GM18868 (cell line): ENCODE results near the gene ZNF423.

ENCODE experiments used
- ATAC-seq: cut with Tn5 transposase; IDR thresholded peaks from one replicate; pipeline ENCODE4 v1.9.1; 2021; ENCODE audit warnings: mild to moderate bottlenecking, moderate library complexity; ENCODE audit not compliant: unreplicated experiment

The ZNF423 gene

GRCh38 chr16:49488336-49488735, 367.6 kb downstream of the ZNF423 start:
- ATAC-seq: no peak

GRCh38 chr16:49487746-49488145, 368.2 kb downstream of the ZNF423 start:
- no peak for ATAC-seq

DNA sequence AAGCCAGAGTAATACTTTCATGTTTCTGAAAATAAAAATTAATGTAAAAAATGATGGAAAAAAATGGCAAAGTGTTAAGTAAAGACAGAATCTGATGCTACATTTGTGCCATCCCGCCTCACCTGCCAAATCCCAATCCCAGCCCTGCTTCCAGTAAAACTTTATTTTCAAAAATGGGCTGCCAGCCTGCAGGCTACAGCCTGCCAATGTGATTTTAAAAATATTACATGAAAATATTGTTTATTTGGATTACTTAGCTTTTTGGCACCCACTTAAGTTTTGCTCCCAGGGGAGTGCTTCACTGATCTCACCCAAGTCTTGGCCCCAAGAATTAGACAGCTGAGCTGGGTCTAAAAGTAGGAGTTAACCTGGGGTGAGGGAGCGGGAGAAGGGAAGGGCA, 369.5 kb downstream of the ZNF423 start:
- ATAC-seq: no peak

DNA sequence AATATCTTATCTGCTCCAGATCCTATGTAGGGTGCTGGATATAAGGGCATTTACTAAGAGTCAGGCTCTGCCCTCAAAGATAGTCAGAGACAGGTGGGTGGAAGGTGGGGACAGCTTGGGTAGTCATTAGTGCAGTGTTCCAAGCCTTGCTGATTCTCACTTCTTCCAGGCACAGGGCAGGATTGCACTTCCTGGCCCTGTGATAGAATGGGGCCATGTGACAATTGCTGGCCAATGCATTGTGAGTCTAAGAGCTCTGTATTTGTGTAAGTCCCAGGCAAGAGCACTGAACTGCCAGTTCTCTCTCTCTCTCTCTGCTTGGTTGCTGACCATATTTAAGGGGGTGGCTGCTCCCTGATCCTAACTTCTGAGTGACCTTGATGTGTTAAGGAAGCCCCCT, 370.2 kb downstream of the ZNF423 start:
- ATAC-seq: no peak

GRCh38 chr16:49484936-49485335, 371.0 kb downstream of the ZNF423 start:
- ATAC-seq: no peak

- no peak for ATAC-seq
Measured at GRCh38 chr16:49484451-49484849, 371.5 kb downstream of the ZNF423 start.

DNA sequence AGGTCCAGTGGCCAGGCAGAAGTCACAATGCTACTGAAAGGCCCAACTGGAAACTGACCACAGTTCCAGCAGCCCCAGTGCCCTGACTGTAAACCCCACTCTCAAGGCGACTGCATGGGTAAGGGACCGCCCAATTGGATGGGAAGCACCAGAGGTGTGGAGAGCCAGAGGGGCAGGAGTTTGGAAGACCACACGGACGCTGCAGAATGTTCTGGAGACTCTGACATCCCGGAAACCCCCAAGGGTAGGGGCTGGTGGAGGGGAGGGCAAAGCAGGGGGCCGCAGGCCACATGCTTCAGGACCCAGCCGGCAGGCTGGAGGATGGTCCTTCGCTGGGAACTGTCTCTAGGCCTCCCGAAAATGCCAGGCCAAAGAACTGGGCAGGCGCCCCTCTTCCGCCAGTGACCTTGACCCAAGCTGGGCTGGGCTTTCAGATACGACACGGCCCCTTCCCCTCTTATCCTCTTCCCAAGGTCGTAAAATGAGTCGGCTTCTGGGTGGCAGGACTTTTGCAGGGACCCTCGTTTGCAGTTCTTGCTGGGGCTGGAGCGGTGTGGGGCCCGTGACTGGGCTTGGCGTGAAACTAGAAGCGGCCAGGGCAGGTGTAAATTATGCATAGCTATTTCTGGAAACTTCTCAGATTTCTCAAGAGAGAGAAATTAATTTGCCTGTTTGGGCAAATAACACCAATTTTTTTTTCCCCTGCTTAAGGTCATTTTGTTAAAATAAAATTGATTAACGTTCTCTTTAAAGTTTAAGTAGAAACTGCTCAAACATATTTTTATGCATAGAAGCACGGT, 372.1 kb downstream of the ZNF423 start:
- no peak for ATAC-seq

GRCh38 chr16:49483251-49483650, 372.7 kb downstream of the ZNF423 start:
- no peak for ATAC-seq

- ATAC-seq: no peak
Measured at GRCh38 chr16:49482690-49483089, 373.2 kb downstream of the ZNF423 start.

- no peak for ATAC-seq
Measured at GRCh38 chr16:49478616-49479015, 377.3 kb downstream of the ZNF423 start.

- peak; percentile 65 for ATAC-seq
Measured at GRCh38 chr16:49478107-49478506, 377.8 kb downstream of the ZNF423 start.

DNA sequence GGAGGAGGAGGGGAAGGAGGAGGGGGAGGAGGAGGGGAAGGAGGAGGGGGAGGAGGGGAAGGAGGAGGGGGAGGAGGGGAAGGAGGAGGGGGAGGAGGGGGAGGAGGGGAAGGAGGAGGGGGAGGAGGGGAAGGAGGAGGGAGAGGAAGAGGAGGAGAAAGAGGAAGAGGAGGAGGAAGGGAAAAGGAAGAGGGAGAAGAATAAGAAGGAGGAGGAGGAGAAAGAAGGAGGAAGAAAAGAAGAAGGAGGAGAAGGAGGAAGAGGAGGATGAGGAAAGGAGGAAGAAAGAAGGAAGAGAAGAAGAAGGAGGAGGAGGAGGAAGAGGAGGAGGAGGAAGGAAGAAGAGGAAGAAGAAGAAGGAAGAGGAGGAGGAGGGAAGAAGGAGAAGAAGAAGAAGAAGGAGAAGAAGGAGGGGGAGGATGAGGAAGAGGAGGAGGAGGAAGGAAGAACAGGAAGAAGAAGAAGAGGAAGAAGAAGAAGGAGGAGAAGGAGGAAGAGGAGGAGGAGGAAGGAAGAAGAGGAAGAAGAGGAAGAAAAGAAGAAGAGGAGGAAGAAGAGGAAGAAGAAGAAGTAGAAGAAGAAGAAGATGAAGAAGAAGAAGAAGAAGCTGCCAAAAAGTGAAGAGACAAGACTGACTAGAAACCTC, 378.5 kb downstream of the ZNF423 start:
- ATAC-seq: no peak

- no peak for ATAC-seq
Measured at GRCh38 chr16:49474741-49475140, 381.2 kb downstream of the ZNF423 start.

- no peak for ATAC-seq
Measured at GRCh38 chr16:49473773-49474172, 382.1 kb downstream of the ZNF423 start.

GRCh38 chr16:49473131-49473530, 382.8 kb downstream of the ZNF423 start:
- ATAC-seq: no peak

DNA sequence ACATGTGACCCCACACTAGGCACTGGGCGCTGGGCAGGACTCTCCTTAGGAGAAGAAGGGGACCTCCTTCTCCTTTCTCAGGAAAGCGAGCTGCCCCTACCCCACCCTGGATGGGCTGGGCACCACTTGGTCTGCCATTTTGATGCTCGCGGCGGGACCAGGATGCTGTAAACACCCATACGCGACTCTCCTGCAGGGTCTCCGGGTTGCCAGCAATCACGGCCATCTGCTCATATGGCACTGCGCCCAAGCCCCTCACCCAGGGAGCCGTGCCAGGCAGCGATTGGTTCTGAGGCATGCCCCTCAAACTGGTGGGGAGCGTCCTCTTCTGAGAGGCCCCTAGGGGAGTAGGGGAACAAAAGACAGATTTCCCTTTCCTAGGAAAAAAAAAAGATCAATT, 383.3 kb downstream of the ZNF423 start:
- ATAC-seq: no peak

DNA sequence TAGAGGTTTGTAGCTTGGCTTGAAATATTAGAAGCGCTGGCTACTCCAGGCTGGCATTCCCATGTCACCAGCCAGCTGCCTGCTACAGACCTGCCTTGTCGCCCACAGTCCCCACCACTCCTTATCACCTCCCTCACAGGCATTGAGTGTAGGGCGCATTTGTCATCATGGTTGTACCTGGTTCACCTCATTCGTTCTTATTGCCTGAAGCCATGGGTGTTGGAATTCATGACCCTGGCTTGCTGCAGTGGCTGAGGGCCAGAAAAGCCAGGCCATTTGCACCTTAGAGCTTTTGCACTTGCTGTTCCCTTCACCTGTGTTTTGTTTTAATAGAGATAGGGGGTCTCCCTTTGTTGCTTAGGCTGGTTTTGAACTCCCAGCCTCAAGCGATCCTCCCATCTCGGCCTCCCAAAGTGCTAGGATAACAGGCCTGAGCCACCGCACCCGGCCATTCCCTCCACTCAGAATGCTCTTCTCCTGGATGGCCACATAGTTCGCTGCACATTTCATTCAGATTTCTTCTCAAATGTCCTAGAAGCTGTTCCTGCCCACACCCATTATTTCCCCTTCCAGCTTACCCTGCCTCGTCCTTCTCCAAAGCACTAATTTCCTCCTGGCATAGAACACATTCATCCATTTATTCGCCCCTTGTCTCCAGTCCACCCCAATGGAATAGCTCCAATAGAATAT, 384.7 kb downstream of the ZNF423 start:
- no peak for ATAC-seq

DNA sequence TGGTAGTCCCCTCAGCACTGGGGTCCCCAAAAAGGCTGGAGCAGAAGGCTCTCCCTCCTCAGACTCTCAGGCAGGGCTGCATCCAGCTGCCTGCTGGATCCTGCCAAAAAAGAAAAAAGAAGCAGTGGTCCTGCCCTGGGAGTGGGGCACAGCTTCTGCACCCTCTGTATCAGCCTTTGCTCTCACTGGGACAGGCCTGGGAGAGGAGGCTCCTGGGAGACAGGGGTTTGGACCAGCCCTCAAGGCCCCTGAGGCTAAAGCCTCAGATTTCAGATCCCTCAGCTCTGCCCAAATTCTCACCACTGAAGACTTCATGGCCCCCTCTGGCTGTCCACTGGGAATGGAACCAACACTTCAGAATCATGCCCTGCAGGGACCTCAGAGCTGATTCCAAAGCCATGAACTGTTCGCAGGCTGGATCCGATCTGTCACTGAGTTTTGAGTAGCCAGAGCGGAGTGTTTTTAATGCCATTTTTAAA, 385.4 kb downstream of the ZNF423 start:
- no peak for ATAC-seq

- no peak for ATAC-seq
Measured at GRCh38 chr16:49469930-49470451, 385.9 kb downstream of the ZNF423 start.

DNA sequence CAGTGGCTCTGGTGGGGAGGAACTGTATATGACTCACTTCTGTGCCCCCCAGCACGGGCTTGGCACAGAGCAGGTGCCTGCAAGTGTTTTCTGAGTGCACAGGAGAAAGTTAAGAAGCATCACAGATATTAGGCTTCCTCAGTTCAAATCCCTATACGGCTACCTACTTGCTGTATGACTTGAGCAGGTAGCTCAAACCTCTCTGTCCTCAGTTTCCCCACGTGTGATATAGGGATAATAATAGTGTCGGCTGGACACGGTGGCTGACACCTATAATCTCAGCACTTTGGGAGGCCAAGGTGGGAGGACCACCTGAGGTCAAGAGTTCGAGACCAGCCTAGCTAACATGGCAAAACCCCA, 386.6 kb downstream of the ZNF423 start:
- no peak for ATAC-seq

GRCh38 chr16:49468611-49469310, 387.2 kb downstream of the ZNF423 start:
- ATAC-seq: no peak
